Activated CD8-positive, alpha-beta memory T cell treated with anti-CD3 and anti-CD28 coated beads, Interleukin-2, amount 50 U/mL, for 48 hours (primary cell): ENCODE results near the gene DCHS2.

Experiments
- DNase-seq: peaks from one replicate; pipeline ENCODE4 v3.0.0-alpha.2; 2020

Gene DCHS2

GRCh38 chr4:154487145-154487544, 4.5 kb downstream of the DCHS2 start:
- no peak for DNase-seq

GRCh38 chr4:154485127-154485773, 6.3 kb downstream of the DCHS2 start:
- no peak for DNase-seq

GRCh38 chr4:154478547-154478946, 13.1 kb downstream of the DCHS2 start:
- DNase-seq = no peak

GRCh38 chr4:154478128-154478527, 13.5 kb downstream of the DCHS2 start:
- no peak for DNase-seq

GRCh38 chr4:154476232-154476631, 15.4 kb downstream of the DCHS2 start:
- no peak for DNase-seq

- DNase-seq = no peak
Observed at GRCh38 chr4:154475820-154476219, 15.8 kb downstream of the DCHS2 start.

GRCh38 chr4:154473497-154473896, 18.1 kb downstream of the DCHS2 start:
- no peak for DNase-seq

GRCh38 chr4:154472858-154473257, 18.7 kb downstream of the DCHS2 start:
- no peak for DNase-seq

GRCh38 chr4:154471526-154472331, 19.9 kb downstream of the DCHS2 start:
- no peak for DNase-seq

- no peak for DNase-seq
Observed at GRCh38 chr4:154471032-154471431, 20.6 kb downstream of the DCHS2 start.

- DNase-seq = no peak
Observed at GRCh38 chr4:154467886-154468285, 23.7 kb downstream of the DCHS2 start.

- DNase-seq = no peak
Observed at GRCh38 chr4:154466336-154466735, 25.3 kb downstream of the DCHS2 start.

GRCh38 chr4:154465085-154465484, 26.5 kb downstream of the DCHS2 start:
- no peak for DNase-seq

- DNase-seq = no peak
Observed at GRCh38 chr4:154464654-154465053, 26.9 kb downstream of the DCHS2 start.

GRCh38 chr4:154462081-154462810, 29.4 kb downstream of the DCHS2 start:
- no peak for DNase-seq

GRCh38 chr4:154457471-154457870, 34.1 kb downstream of the DCHS2 start:
- no peak for DNase-seq

GRCh38 chr4:154456889-154457288, 34.7 kb downstream of the DCHS2 start:
- no peak for DNase-seq

GRCh38 chr4:154456240-154456639, 35.4 kb downstream of the DCHS2 start:
- DNase-seq = no peak

GRCh38 chr4:154455111-154455510, 36.5 kb downstream of the DCHS2 start:
- DNase-seq = no peak

GRCh38 chr4:154454710-154455109, 36.9 kb downstream of the DCHS2 start:
- DNase-seq = no peak

GRCh38 chr4:154452798-154453346, 38.7 kb downstream of the DCHS2 start:
- no peak for DNase-seq

GRCh38 chr4:154450966-154451365, 40.6 kb downstream of the DCHS2 start:
- DNase-seq = no peak

GRCh38 chr4:154444958-154445357, 46.6 kb downstream of the DCHS2 start:
- DNase-seq = no peak

GRCh38 chr4:154441982-154442381, 49.6 kb downstream of the DCHS2 start:
- no peak for DNase-seq
